ENCODE results near the gene ARSD. TPM values are rescaled to one million over a fixed set of nuclear protein-coding genes. Genes with fewer than 3 reads are reported as not detected.

Gene ARSD
- total RNA-seq, 2 donors from 2014 or later, result 4.9 to 15.7 TPM

DNA sequence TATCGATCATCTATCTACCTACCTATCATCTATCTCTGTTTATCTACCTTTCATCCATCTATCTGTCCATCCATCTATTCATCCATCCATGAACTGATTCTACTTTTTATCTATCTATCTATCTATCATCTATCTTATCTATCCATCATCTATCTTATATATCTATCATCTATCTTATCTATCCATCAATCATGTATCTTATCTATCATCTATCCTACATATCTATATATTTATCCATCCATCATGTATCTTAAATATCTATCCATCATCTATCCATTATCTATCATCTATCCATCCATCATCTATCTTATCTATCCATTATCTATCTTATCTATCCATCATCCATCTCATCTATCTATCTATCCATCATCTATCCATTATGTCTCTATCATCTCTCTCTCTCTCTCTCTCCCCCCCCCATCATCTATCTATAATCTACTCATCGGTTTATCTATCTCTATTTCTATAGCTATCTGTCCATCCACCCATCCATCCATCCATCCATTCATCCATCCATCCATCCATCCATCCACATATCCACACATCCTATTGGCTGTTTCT is 20.9 kb downstream of the ARSD start:
- Histone ChIP-seq H3K4me1 (ENCODE audit: control insufficient read depth, insufficient read depth, low read length) (no peaks in the 10 kb centered on the region), H3K9ac (ENCODE audit: extremely low read depth, low read length, poor library complexity, severe bottlenecking) (no peak overlapping the region), H3K4me3 (ENCODE audit: low read length) (no peak overlapping the region), H3K27me3 (ENCODE audit: control insufficient read depth, insufficient read depth, low read length, poor library complexity, severe bottlenecking) (no peaks in the 10 kb centered on the region), H3K36me3 (ENCODE audit: control insufficient read depth, insufficient read depth, low read length) (peaks cover 11% of the 10 kb centered on the region), H3K9me3 (ENCODE audit: control insufficient read depth, low read length) (peaks cover 17% of the 10 kb centered on the region), H3K27ac (ENCODE audit: low read depth, low read length) (no peak overlapping the region)
- Mint-ChIP-seq H3K36me3 (ENCODE audit: low read depth) (peaks cover 74% of the 10 kb centered on the region), H3K27me3 (ENCODE audit: insufficient read depth) (no peaks in the 10 kb centered on the region), H3K4me3 (no peak overlapping the region), H3K4me1 (peaks cover 12% of the 10 kb centered on the region), H3K9me3 (peaks cover 41% of the 10 kb centered on the region), H3K27ac (no peak overlapping the region)
- WGBS, 2 experiments (ENCODE audit: insufficient coverage in 1 of 2, insufficient read length in 1 of 2), result 88 to 94% methylated on average over 1 to 2 of the region's 2 CpGs
- no peak for DNase-seq
- TF ChIP-seq, protein P1, sequence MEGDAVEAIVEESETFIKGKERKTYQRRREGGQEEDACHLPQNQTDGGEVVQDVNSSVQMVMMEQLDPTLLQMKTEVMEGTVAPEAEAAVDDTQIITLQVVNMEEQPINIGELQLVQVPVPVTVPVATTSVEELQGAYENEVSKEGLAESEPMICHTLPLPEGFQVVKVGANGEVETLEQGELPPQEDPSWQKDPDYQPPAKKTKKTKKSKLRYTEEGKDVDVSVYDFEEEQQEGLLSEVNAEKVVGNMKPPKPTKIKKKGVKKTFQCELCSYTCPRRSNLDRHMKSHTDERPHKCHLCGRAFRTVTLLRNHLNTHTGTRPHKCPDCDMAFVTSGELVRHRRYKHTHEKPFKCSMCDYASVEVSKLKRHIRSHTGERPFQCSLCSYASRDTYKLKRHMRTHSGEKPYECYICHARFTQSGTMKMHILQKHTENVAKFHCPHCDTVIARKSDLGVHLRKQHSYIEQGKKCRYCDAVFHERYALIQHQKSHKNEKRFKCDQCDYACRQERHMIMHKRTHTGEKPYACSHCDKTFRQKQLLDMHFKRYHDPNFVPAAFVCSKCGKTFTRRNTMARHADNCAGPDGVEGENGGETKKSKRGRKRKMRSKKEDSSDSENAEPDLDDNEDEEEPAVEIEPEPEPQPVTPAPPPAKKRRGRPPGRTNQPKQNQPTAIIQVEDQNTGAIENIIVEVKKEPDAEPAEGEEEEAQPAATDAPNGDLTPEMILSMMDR (conservative IDR thresholded peaks at IDR 0.05), result no peak

DNA sequence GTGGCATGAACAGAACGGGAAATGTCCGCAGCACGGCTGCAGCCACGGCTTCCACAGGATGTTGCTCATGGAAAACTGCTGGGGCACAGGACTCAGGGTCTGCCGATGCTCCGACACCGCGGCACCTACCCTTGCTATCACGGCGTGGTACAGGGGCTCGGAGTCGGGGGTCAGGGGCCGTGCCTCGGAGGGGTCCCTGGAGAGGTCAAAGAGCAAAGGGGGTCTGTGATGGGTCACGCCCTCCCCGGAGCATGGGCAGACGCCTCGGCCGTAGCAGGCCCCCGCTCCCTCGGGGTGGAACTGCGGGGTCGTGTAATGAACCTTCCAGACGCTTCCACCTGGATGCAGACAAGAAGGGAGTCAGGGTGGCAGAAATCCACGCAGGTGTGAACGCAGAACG is 21.8 kb downstream of the ARSD start:
- Mint-ChIP-seq H3K4me3 (no peak overlapping the region), H3K27me3 (ENCODE audit: insufficient read depth) (no peaks in the 10 kb centered on the region), H3K4me1 (peaks cover 3% of the 10 kb centered on the region), H3K36me3 (ENCODE audit: low read depth) (peaks cover 82% of the 10 kb centered on the region), H3K9me3 (peaks cover 48% of the 10 kb centered on the region), H3K27ac (no peak overlapping the region)
- H3K27ac ChIP-seq (ENCODE audit: low read depth, low read length), result no peak overlapping the region
- no peaks in the 10 kb centered on the region for H3K4me1 ChIP-seq (ENCODE audit: control insufficient read depth, insufficient read depth, low read length)
- H3K36me3 ChIP-seq (ENCODE audit: control insufficient read depth, insufficient read depth, low read length), result peaks cover 20% of the 10 kb centered on the region
- H3K9me3 ChIP-seq (ENCODE audit: control insufficient read depth, low read length), result peaks cover 26% of the 10 kb centered on the region
- no peaks in the 10 kb centered on the region for H3K27me3 ChIP-seq (ENCODE audit: control insufficient read depth, insufficient read depth, low read length, poor library complexity, severe bottlenecking)
- DNase-seq, result no peak
- 92 to 98% methylated on average over 13 to 27 of the region's 27 CpGs for WGBS, 2 experiments (ENCODE audit: insufficient coverage in 1 of 2, insufficient read length in 1 of 2)
- no peak overlapping the region for H3K9ac ChIP-seq (ENCODE audit: extremely low read depth, low read length, poor library complexity, severe bottlenecking)
- H3K4me3 ChIP-seq (ENCODE audit: low read length), result no peak overlapping the region
- TF ChIP-seq, protein P1 (conservative IDR thresholded peaks at IDR 0.05), result no peak

DNA sequence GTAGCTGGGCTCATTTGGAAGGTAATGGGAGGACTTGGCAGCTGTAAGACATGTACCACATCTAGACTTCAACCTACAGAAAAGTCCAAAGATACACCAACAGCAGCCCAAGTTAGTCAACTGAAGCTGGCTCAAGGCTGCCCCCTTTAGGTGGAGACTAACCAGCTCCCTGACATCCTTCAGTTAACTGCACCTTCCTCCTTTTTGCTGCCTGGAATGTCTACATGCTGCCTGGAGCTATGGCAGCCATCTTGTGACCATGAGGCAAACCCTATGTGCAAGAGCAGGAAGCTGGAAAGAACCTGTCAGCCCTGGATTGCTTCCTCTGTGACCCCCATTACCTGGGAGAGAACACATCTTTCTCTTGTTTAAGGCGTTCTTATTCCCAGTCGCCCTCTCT is 25.8 kb downstream of the ARSD start:
- Histone ChIP-seq H3K4me3 (ENCODE audit: low read length) (peak overlapping the region; percentile 49), H3K9ac (ENCODE audit: extremely low read depth, low read length, poor library complexity, severe bottlenecking) (no peak overlapping the region), H3K27ac (ENCODE audit: low read depth, low read length) (no peak overlapping the region), H3K36me3 (ENCODE audit: control insufficient read depth, insufficient read depth, low read length) (peaks cover 21% of the 10 kb centered on the region), H3K9me3 (ENCODE audit: control insufficient read depth, low read length) (peaks cover 40% of the 10 kb centered on the region), H3K4me1 (ENCODE audit: control insufficient read depth, insufficient read depth, low read length) (no peaks in the 10 kb centered on the region), H3K27me3 (ENCODE audit: control insufficient read depth, insufficient read depth, low read length, poor library complexity, severe bottlenecking) (no peaks in the 10 kb centered on the region)
- peaks cover 42% of the 10 kb centered on the region for H3K9me3 Mint-ChIP-seq
- TF ChIP-seq, protein P1 (conservative IDR thresholded peaks at IDR 0.05), result peak; percentile 51
- H3K27ac Mint-ChIP-seq, result no peak overlapping the region
- no peak for DNase-seq
- WGBS, 2 experiments (ENCODE audit: insufficient coverage in 1 of 2, insufficient read length in 1 of 2), result 96% methylated on average over 2 of the region's 2 CpGs; no CpG with 5 or more reads in 1 of the 2 experiments
- peaks cover 10% of the 10 kb centered on the region for H3K4me1 Mint-ChIP-seq
- peaks cover 80% of the 10 kb centered on the region for H3K36me3 Mint-ChIP-seq (ENCODE audit: low read depth)
- no peaks in the 10 kb centered on the region for H3K27me3 Mint-ChIP-seq (ENCODE audit: insufficient read depth)
- no peak overlapping the region for H3K4me3 Mint-ChIP-seq

All from endodermal cell (in vitro differentiated cells).